H1 (cell line): ENCODE data around the gene SSNA1. TPM values are rescaled to one million over a fixed set of nuclear protein-coding genes. Genes with fewer than 3 reads are reported as not detected.

ENCODE experiments used
- BACH1 ChIP-seq: IDR thresholded peaks from 2 replicates; pipeline ENCODE4 v1.6.1; 2012; ENCODE audit warnings: low read length, improper control_type of control experiment
- BRCA1 ChIP-seq: IDR thresholded peaks from 2 replicates; pipeline ENCODE4 v1.6.1; 2012; ENCODE audit warnings: low read depth, low read length, improper control_type of control experiment
- CBX5 ChIP-seq: fragments of 300-800, 300-1000 bp; sonication (generic); IDR thresholded peaks from 2 replicates; pipeline ENCODE4 v1.7.1; 2016; ENCODE audit warnings: antibody characterized with exemption, low read length, low read depth
- CEBPB ChIP-seq: IDR thresholded peaks from 2 replicates; pipeline ENCODE4 v1.6.1; 2012; ENCODE audit warnings: low read depth, low read length
- CTBP2 ChIP-seq: IDR thresholded peaks from 2 replicates; pipeline ENCODE4 v1.7.0; 2011; ENCODE audit warnings: borderline replicate concordance, mild to moderate bottlenecking, moderate library complexity, mixed read lengths, low read length; ENCODE audit not compliant: insufficient read depth, insufficient read length
- EGR1 ChIP-seq: IDR thresholded peaks from 2 replicates; pipeline ENCODE4 v1.6.1; 2011; ENCODE audit warnings: low read depth, low read length, borderline replicate concordance
- EZH2 ChIP-seq: fragments of 200-600 bp; sonication (generic); IDR thresholded peaks from 2 replicates; pipeline ENCODE4 v1.7.1; 2012; ENCODE audit warnings: low read depth, mild to moderate bottlenecking, moderate library complexity, low read length, inconsistent platforms; ENCODE audit not compliant: severe bottlenecking
- GABPA ChIP-seq: IDR thresholded peaks from 2 replicates; pipeline ENCODE4 v1.6.1; 2011; ENCODE audit warnings: mild to moderate bottlenecking, low read length, moderate library complexity, borderline replicate concordance; ENCODE audit not compliant: insufficient read depth
- HDAC2 ChIP-seq, 2 experiments: fragments of 300-600 bp in 1 of 2; sonication (generic) in 1 of 2; IDR thresholded peaks; 2 replicates each; pipeline ENCODE4 v1.6.1; 2011 to 2012; ENCODE audit warnings: low read depth in 2 of 2, low read length in 2 of 2, mild to moderate bottlenecking in 2 of 2, moderate library complexity in 2 of 2, borderline replicate concordance in 1 of 2, inconsistent platforms in 1 of 2
- HDAC6 ChIP-seq: IDR thresholded peaks from one replicate; pipeline ENCODE4 v1.7.1; 2012; ENCODE audit warnings: low read depth, mild to moderate bottlenecking, inconsistent platforms, low read length, moderate library complexity
- JUND ChIP-seq: IDR thresholded peaks from 2 replicates; pipeline ENCODE4 v1.6.1; 2011; ENCODE audit warnings: mild to moderate bottlenecking, improper control_type of control experiment, low read length
- MAX ChIP-seq: IDR thresholded peaks from 2 replicates; pipeline ENCODE4 v1.6.1; 2012; ENCODE audit warnings: inconsistent platforms
- NRF1 ChIP-seq: IDR thresholded peaks from 2 replicates; pipeline ENCODE4 v1.6.1; 2011; ENCODE audit warnings: mild to moderate bottlenecking, low read depth, low read length, improper control_type of control experiment
- POLR2AphosphoS5 ChIP-seq: IDR thresholded peaks from 2 replicates; pipeline ENCODE4 v1.6.1; 2011; ENCODE audit warnings: low read depth, low read length
- POU5F1 ChIP-seq: IDR thresholded peaks from 2 replicates; pipeline ENCODE4 v1.6.1; 2011; ENCODE audit warnings: low read depth, mild to moderate bottlenecking, low read length, moderate library complexity
- SIX5 ChIP-seq: IDR thresholded peaks from 2 replicates; pipeline ENCODE4 v1.6.1; 2011; ENCODE audit warnings: mild to moderate bottlenecking, low read depth, low read length
- SP1 ChIP-seq: IDR thresholded peaks from 2 replicates; pipeline ENCODE4 v1.6.1; 2011; ENCODE audit warnings: low read depth, low read length
- SP2 ChIP-seq: IDR thresholded peaks from 2 replicates; pipeline ENCODE4 v1.6.1; 2012; ENCODE audit warnings: mild to moderate bottlenecking, low read length, inconsistent platforms
- SP4 ChIP-seq: IDR thresholded peaks from 2 replicates; pipeline ENCODE4 v1.6.1; 2012; ENCODE audit warnings: low read length, inconsistent platforms
- SUZ12 ChIP-seq: fragments of 200-600 bp; sonication (generic); IDR thresholded peaks from 2 replicates; pipeline ENCODE4 v1.6.1; 2012; ENCODE audit warnings: mild to moderate bottlenecking, inconsistent platforms, low read length, moderate library complexity, mixed read lengths
- TAF7 ChIP-seq: optimal IDR thresholded peaks from 2 replicates; pipeline ENCODE3; 2011; ENCODE audit warnings: low read depth, mild to moderate bottlenecking, inconsistent platforms, low read length, moderate library complexity, borderline replicate concordance
- TBP ChIP-seq: IDR thresholded peaks from 2 replicates; pipeline ENCODE4 v1.6.1; 2011; ENCODE audit warnings: low read depth, low read length, improper control_type of control experiment
- TEAD4 ChIP-seq: IDR thresholded peaks from 2 replicates; pipeline ENCODE4 v1.6.1; 2012; ENCODE audit warnings: low read depth, low read length, inconsistent platforms, mixed read lengths
- YY1 ChIP-seq: IDR thresholded peaks from 2 replicates; pipeline ENCODE4 v1.6.1; 2011; ENCODE audit warnings: low read depth, mild to moderate bottlenecking, low read length
- ZNF274 ChIP-seq: IDR thresholded peaks from 2 replicates; pipeline ENCODE4 v1.7.0; 2012; ENCODE audit warnings: low read length, borderline replicate concordance; ENCODE audit errors: extremely low read depth
- polyA plus RNA-seq, 7 experiments: library from polyadenylated mRNA; depleted of rRNA in 3 of 7; stranded (reverse) in 5 of 7; unstranded in 2 of 7; fragments of >200 nt in 5 of 7; fragments of 200-250 nt in 2 of 7; gene quantifications; 1 replicate in 5 of 7; 2 replicates in 1 of 7; 4 replicates in 1 of 7; pipeline versions ENCODE4 v1.2.1 to v1.2.3, GENCODE V29; 2011 to 2013; ENCODE audit warnings: missing spikeins in 2 of 7, mixed read lengths in 2 of 7
- total RNA-seq: library from RNA; stranded (reverse); fragmentation: NEBNext Ultra II Directional; extraction: Animal tissue kit (Norgen Biotek cat#: 25700); gene quantifications from 2 replicates; pipeline ENCODE4 v1.2.1, GENCODE V29; 2021

The SSNA1 gene
- total and polyA plus RNA-seq, 2 of the 8 experiments (the other 6 are each of a cell fraction or from before 2014, with no cell fraction given) = 87.3 to 157 TPM

GRCh38 chr9:137236238-137236935, 47.9 kb downstream of the SSNA1 start (continued):
- TF ChIP-seq CBX5 (no peak), GABPA (peak; percentile 73; the same call in 1 of the 2 replicates), CTBP2 (no peak), EZH2 (no peak), TEAD4 (no peak; the same call in 1 of the 2 replicates), TAF7 (peak; percentile 85), JUND (no peak), NRF1 (peak; percentile 41), TBP (no peak), SP2 (no peak), SP1 (peak; percentile 72; the same call in 1 of the 2 replicates), HDAC2 (IDR thresholded peaks at IDR 0.05; ENCODE audit: borderline replicate concordance in 1 of 2, low read depth in 2 of 2, low read length in 2 of 2) (0 out of 4 replicates have a peak, but pooled peaks of 1 of the 2 experiments have one; percentile 56), SIX5 (no peak), EGR1 (peak; percentile 66), BRCA1 (no peak), HDAC6 (no peak), MAX (peak; percentile 58), POLR2AphosphoS5 (no peak), CEBPB (no peak), BACH1 (peak; percentile 73), POU5F1 (no peak), SUZ12 (no peak), YY1 (peak; percentile 90), ZNF274 (no peak), SP4 (peak; percentile 93)
